GM12875 (cell line): ENCODE measurements around the gene SOX2.
A peak's percentile ranks its signal among the peaks of the same experiment; 100 is the strongest.

ENCODE experiments used
- H3K4me3 ChIP-seq: one replicate; pipeline ENCODE4 v1.5.1; 2011; ENCODE audit warnings: low read depth, low read length, control low read depth
- CTCF ChIP-seq: IDR thresholded peaks from 2 replicates; pipeline ENCODE4 v1.5.1; 2011; ENCODE audit warnings: low read depth, mild to moderate bottlenecking, control low read depth, inconsistent platforms, low read length, moderate library complexity, borderline replicate concordance; ENCODE audit not compliant: insufficient read depth

SOX2 gene

GRCh38 chr3:181699171-181699903 lies 12.4 kb upstream of the SOX2 start:
- no peak for TF ChIP-seq CTCF
- H3K4me3 ChIP-seq, result no peak overlapping the region

GRCh38 chr3:181700168-181701087 lies 11.3 kb upstream of the SOX2 start:
- TF ChIP-seq CTCF, result peak; percentile 78
- H3K4me3 ChIP-seq, result no peak overlapping the region

GRCh38 chr3:181701096-181701495 lies 10.6 kb upstream of the SOX2 start:
- H3K4me3 ChIP-seq, result no peak overlapping the region
- TF ChIP-seq CTCF, result no peak

GRCh38 chr3:181703601-181704420 lies 7.9 kb upstream of the SOX2 start:
- no peak for TF ChIP-seq CTCF
- no peak overlapping the region for H3K4me3 ChIP-seq

GRCh38 chr3:181704421-181705085 lies 7.2 kb upstream of the SOX2 start:
- H3K4me3 ChIP-seq, result no peak overlapping the region
- no peak for TF ChIP-seq CTCF

- no peak for TF ChIP-seq CTCF
- no peak overlapping the region for H3K4me3 ChIP-seq
Observed at GRCh38 chr3:181705086-181705480, 6.6 kb upstream of the SOX2 start.
